Astrocyte of the hippocampus (primary cell): Measurements from ENCODE around the gene GPR152.
"Not testable (repeated sequence)": the region's sequence is repeated elsewhere in the genome, so short reads cannot be mapped to it uniquely, and the experiment has no call there.

Experiments used
- DNase-seq: peaks from one replicate; pipeline ENCODE4 v3.0.0; 2011; ENCODE audit warnings: low read depth, low spot score

The GPR152 gene

GRCh38 chr11:67409261-67409666 is 43.3 kb downstream of the GPR152 start:
- DNase-seq: no peak

GRCh38 chr11:67408437-67409200 is 43.9 kb downstream of the GPR152 start:
- no peak for DNase-seq

GRCh38 chr11:67407688-67408163 is 44.8 kb downstream of the GPR152 start:
- DNase-seq: no peak

GRCh38 chr11:67406969-67407687 is 45.4 kb downstream of the GPR152 start:
- no peak for DNase-seq

GRCh38 chr11:67406420-67406968 is 46.0 kb downstream of the GPR152 start:
- no peak for DNase-seq

- no peak for DNase-seq
Observed at GRCh38 chr11:67405688-67406339, 46.7 kb downstream of the GPR152 start.

GRCh38 chr11:67405196-67405567 is 47.3 kb downstream of the GPR152 start:
- no peak for DNase-seq

GRCh38 chr11:67404515-67405195 is 47.9 kb downstream of the GPR152 start:
- DNase-seq: no peak

GRCh38 chr11:67403085-67403484 is 49.4 kb downstream of the GPR152 start:
- not testable (repeated sequence) for DNase-seq

GRCh38 chr11:67402192-67402839 is 50.2 kb downstream of the GPR152 start:
- DNase-seq: not testable (repeated sequence)

- DNase-seq: peak; percentile 95
Observed at GRCh38 chr11:67401495-67402191, 50.9 kb downstream of the GPR152 start, which contains the start of gene PPP1CA. Gene PPP1CA, minus strand, starts transcription at chr11:67401858. Its CDS starts 76 bp downstream, at chr11:67401782.
